Measurements from ENCODE around the gene PDCD7. TPM values are rescaled to one million over a fixed set of nuclear protein-coding genes. Genes with fewer than 3 reads are reported as not detected.
A peak's percentile ranks its signal among the peaks of the same experiment; 100 is the strongest.

The PDCD7 gene
- total RNA-seq, 4 donors from 2014 or later: 21.0 to 33.5 (median 27.0) TPM

- TF ChIP-seq CTCF (IDR thresholded peaks at IDR 0.05) (no peak), POLR2A (IDR thresholded peaks at IDR 0.05) (no peak)
- H3K4me3 ChIP-seq (ENCODE audit: low read depth, poor library complexity, severe bottlenecking): no peak overlapping the region
- intact Hi-C loops (cut with DNase I; ENCODE audit: low total_unique reads): no loop called here
- 87 to 90% methylated on average over 8 of the region's 8 CpGs for WGBS, 2 donors
- no peak for DNase-seq (ENCODE audit: low spot score in 2 of 2)
Observed at GRCh38 chr15:65134538-65134937, 930 bp upstream of the PDCD7 start.

DNA sequence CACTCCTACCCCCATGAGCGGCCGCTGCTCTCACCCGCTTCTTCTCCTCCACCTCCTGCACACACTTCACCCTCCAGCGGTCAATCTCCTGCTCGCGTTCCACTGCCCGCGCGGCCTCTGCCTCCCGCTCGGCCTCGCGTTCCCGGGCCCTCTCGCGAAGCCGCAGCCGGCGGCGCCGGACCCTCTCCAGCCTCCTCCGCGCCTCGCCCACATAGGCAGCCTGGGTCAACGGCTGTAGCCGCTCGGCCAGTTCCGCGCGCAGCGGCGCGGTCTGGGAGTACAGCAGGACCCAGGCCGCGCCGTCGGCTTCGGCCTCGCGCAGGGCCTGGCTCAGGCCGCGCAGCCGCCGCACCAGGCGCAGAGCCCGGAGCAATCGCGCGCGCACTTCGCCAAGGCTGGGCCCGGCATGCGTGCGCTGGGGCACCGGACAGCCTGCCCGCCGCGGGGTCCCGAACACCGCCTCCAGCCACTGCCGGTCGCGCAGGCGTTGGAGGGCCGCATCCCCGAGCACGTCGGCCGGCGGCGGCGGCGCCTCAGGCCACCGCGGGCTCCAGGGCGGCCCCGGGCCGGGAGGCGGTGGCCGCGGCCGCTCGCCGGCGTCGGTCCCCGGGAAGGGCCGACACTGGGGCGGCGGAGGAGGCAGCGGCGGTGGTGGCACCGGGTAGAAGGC lies 595 bp downstream of the PDCD7 start:
- intact Hi-C loops (cut with DNase I; ENCODE audit: low total_unique reads): no loop called here
- WGBS, 2 donors: 0 to 1% methylated on average over 35 to 40 of the region's 93 CpGs
- no peak for DNase-seq (ENCODE audit: low spot score in 2 of 2)
- H3K4me3 ChIP-seq (ENCODE audit: low read depth, poor library complexity, severe bottlenecking): peak overlapping the region; percentile 83
- TF ChIP-seq POLR2A (IDR thresholded peaks at IDR 0.05): no peak
- TF ChIP-seq CTCF (IDR thresholded peaks at IDR 0.05): no peak

GRCh38 chr15:65130941-65131340 lies 2.7 kb downstream of the PDCD7 start:
- no peak for TF ChIP-seq CTCF (IDR thresholded peaks at IDR 0.05)
- 77 to 79% methylated on average over 5 of the region's 5 CpGs for WGBS, 2 donors
- H3K4me3 ChIP-seq (ENCODE audit: low read depth, poor library complexity, severe bottlenecking): no peak overlapping the region
- no peak for DNase-seq (ENCODE audit: low spot score in 2 of 2)
- intact Hi-C loops (cut with DNase I; ENCODE audit: low total_unique reads): no loop called here

DNA sequence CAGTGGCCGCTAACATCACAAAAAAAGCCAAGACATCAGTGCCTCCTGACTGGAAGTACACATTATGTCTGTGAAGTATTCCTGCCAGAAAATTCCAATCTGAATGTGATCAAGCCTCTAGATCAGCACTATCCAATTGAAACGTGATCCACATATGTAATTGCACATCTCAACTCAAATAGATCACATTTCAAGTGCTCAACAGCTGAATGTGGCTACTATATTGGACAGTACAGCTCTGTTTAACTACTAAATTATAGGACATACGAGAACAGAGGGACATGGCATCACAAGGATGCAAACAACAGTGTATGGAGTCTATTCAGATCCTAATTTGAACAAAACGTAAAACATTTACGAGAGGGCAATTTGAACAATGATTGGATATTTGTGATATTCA lies 18.1 kb downstream of the PDCD7 start:
- intact Hi-C loops (cut with DNase I; ENCODE audit: low total_unique reads): no loop called here
- H3K4me3 ChIP-seq (ENCODE audit: low read depth, poor library complexity, severe bottlenecking): no peak overlapping the region
- DNase-seq (ENCODE audit: low spot score in 2 of 2): no peak
- 75 to 85% methylated on average over 5 of the region's 5 CpGs for WGBS, 2 donors
- TF ChIP-seq POLR2A (IDR thresholded peaks at IDR 0.05): no peak
- TF ChIP-seq CTCF (IDR thresholded peaks at IDR 0.05): no peak

DNA sequence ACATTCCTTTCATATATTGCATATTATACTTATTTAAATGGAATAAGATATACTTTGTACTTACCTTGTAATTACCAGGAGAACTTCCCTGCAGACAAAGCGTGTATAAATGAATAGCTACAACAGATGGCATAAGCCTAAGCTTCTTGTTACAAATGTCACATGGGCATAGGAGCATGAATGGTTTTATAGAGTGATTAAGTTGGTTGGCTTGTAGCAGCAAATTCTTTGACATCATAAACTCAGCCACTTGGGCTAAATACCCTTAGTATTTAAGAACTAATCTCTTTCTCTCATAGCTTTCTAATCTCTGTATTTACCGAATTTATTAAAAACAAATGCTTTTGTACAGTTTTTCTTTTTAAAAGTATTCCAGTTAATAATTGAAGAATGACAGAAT lies 18.5 kb downstream of the PDCD7 start, which contains the start of gene UBAP1L:
TSS of gene UBAP1L (minus strand) at position 115 of the 400 bp plus-strand sequence. CDS start 8,985 bp downstream, outside the sequence.
- WGBS, 2 donors: 88% methylated on average over 2 of the region's 2 CpGs
- DNase-seq (ENCODE audit: low spot score in 2 of 2): no peak
- no peak within 1 kb of the TSS for H3K4me3 ChIP-seq (ENCODE audit: low read depth, poor library complexity, severe bottlenecking)
- intact Hi-C loops (cut with DNase I; ENCODE audit: low total_unique reads): no loop called here
- TF ChIP-seq CTCF (IDR thresholded peaks at IDR 0.05): no peak
- no peak for TF ChIP-seq POLR2A (IDR thresholded peaks at IDR 0.05)
